ENCODE data around the gene GTPBP8. TPM values are rescaled to one million over a fixed set of nuclear protein-coding genes. Genes with fewer than 3 reads are reported as not detected.

The GTPBP8 gene
- total and polyA plus RNA-seq, 2 donors (not counting 3 experiments of a cell fraction or from before 2014, with no cell fraction given): 13.7 to 20.2 TPM

DNA sequence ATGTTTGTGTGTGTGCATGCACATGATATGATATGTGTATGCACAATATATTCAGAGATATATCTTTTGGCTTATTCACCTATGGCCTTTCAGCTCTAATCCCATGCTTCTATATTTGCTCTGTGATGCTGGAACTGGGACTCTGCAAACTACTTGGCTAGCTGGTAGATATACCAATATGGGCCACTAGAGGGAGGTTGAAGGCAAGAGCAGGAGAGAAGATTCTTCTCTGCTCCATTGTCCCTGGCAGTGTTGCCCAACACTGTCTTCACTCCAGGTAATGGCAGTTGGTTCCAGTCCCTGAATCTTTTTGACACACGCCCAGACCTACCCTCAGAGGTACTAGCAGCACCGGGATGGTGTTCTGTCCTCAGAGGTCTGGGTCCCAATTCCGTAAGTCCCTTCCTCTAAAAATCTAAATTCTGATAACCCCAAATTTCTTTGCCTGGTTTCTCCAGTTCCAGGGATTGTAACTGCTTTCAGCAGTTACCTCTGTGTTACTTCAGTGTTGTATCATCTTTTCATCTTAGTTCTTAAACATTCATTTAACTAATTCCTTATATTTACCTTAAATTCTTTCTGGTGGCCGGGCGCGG is 44.7 kb downstream of the GTPBP8 start:
- DNase-seq (ENCODE audit: low read depth, low spot score): peak; percentile 47

DNA sequence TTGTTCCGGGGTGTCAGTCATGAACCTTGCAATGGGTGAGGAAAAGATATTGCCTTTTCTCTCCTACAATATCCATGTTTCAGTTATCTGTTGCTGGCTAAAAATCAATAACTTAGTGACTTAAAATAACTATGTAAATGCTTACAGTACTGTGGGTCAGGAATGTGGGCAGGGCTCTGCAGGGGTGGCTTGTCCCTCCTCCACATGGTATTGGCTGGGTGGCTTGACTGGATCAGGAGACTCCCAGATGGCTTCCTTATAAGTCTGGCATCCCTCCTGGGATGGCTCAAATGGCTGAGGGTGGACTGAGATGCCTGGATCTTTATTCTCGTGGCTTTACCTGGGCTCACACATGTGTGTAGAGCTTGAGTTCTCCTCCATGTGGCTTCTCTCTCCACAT is 47.5 kb downstream of the GTPBP8 start:
- no peak for TF ChIP-seq MYC (IDR thresholded peaks at IDR 0.05; ENCODE audit: low read depth, low read length)
- TF ChIP-seq, protein P1, sequence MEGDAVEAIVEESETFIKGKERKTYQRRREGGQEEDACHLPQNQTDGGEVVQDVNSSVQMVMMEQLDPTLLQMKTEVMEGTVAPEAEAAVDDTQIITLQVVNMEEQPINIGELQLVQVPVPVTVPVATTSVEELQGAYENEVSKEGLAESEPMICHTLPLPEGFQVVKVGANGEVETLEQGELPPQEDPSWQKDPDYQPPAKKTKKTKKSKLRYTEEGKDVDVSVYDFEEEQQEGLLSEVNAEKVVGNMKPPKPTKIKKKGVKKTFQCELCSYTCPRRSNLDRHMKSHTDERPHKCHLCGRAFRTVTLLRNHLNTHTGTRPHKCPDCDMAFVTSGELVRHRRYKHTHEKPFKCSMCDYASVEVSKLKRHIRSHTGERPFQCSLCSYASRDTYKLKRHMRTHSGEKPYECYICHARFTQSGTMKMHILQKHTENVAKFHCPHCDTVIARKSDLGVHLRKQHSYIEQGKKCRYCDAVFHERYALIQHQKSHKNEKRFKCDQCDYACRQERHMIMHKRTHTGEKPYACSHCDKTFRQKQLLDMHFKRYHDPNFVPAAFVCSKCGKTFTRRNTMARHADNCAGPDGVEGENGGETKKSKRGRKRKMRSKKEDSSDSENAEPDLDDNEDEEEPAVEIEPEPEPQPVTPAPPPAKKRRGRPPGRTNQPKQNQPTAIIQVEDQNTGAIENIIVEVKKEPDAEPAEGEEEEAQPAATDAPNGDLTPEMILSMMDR (IDR thresholded peaks at IDR 0.05; ENCODE audit: extremely low read depth in 1 of 2, insufficient read depth in 1 of 2, low read depth in 1 of 2, low read length in 2 of 2): no peak
- TF ChIP-seq FOS (IDR thresholded peaks at IDR 0.05; ENCODE audit: borderline replicate concordance, insufficient read depth, low read length): no peak
- TF ChIP-seq, protein P2, sequence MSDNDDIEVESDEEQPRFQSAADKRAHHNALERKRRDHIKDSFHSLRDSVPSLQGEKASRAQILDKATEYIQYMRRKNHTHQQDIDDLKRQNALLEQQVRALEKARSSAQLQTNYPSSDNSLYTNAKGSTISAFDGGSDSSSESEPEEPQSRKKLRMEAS (IDR thresholded peaks at IDR 0.05; ENCODE audit: insufficient read depth, insufficient read length): no peak
- TF ChIP-seq GATA2 (IDR thresholded peaks at IDR 0.05; ENCODE audit: insufficient read depth, insufficient read length, low read depth, low read length): no peak
- no peak for TF ChIP-seq POLR2AphosphoS5 (IDR thresholded peaks at IDR 0.05; ENCODE audit: insufficient read depth, low read depth, low read length)
- no peak for TF ChIP-seq EZH2 (IDR thresholded peaks at IDR 0.05; ENCODE audit: borderline replicate concordance, low read depth, low read length, severe bottlenecking)
- H3K27me3 ChIP-seq (ENCODE audit: control insufficient read depth in 2 of 2, insufficient read depth in 2 of 2, low read length in 2 of 2): peaks cover 3 to 6% of the 10 kb centered on the region in 2 experiments
- H3K79me2 ChIP-seq (ENCODE audit: control insufficient read depth, insufficient read depth, low read length): no peaks in the 10 kb centered on the region
- no peaks in the 10 kb centered on the region for H3K4me1 ChIP-seq (ENCODE audit: control insufficient read depth, extremely low read depth, insufficient read depth, low read length)
- H2AFZ ChIP-seq (ENCODE audit: low read depth, low read length): no peak overlapping the region
- no TSS peak for BruUV-seq (replicated peaks)
- dilution Hi-C loops (cut with MboI; ENCODE audit: extremely low pct_ligation_motif_present, low sequenced_read_pairs): no loop called here
- no peak overlapping the region for H3K9ac ChIP-seq (replicated peaks; ENCODE audit: extremely low read depth, insufficient read depth, low read length)
- no peaks in the 10 kb centered on the region for H3K36me3 ChIP-seq (ENCODE audit: control insufficient read depth in 2 of 2, extremely low read depth in 1 of 2, insufficient read depth in 2 of 2, low read length in 2 of 2)
- H3K4me2 ChIP-seq (ENCODE audit: insufficient read depth, low read length): no peak overlapping the region
- POLR2A ChIA-PET: no interaction called here
- H3K27ac ChIP-seq (ENCODE audit: insufficient read depth, low read depth, low read length): no peak overlapping the region
- FAIRE-seq: no peak
- intact Hi-C loops (cut with micrococcal nuclease): loop anchor here (5.0 kb wide), 2 partner anchors 396 to 589 kb away; partner anchors contain the start of gene CCDC80
- no peaks in the 10 kb centered on the region for H3K9me3 ChIP-seq (replicated peaks; ENCODE audit: control insufficient read depth, insufficient read depth, low read length)
- no peak for DNase-seq (ENCODE audit: low read depth, low spot score)
- CTCF ChIA-PET: no interaction called here
- H3K9me1 ChIP-seq (replicated peaks; ENCODE audit: control insufficient read depth, extremely low read depth, insufficient read depth, low read length): no peaks in the 10 kb centered on the region
- H4K20me1 ChIP-seq (replicated peaks; ENCODE audit: control insufficient read depth, extremely low read depth, insufficient read depth, low read length): no peaks in the 10 kb centered on the region
- H3K4me3 ChIP-seq (replicated peaks in 1 of 3; ENCODE audit: insufficient read depth in 1 of 3, low read depth in 1 of 3, low read length in 3 of 3): no peak overlapping the region

More for the DNA sequence above, 44.7 kb downstream of the GTPBP8 start:
- Histone ChIP-seq H3K4me2 (ENCODE audit: insufficient read depth, low read length) (no peak overlapping the region), H4K20me1 (replicated peaks; ENCODE audit: control insufficient read depth, extremely low read depth, insufficient read depth, low read length) (no peaks in the 10 kb centered on the region), H3K9ac (replicated peaks; ENCODE audit: extremely low read depth, insufficient read depth, low read length) (no peak overlapping the region), H3K36me3 (ENCODE audit: control insufficient read depth in 2 of 2, extremely low read depth in 1 of 2, insufficient read depth in 2 of 2, low read length in 2 of 2) (no peaks in the 10 kb centered on the region), H3K4me1 (ENCODE audit: control insufficient read depth, extremely low read depth, insufficient read depth, low read length) (no peaks in the 10 kb centered on the region), H3K27me3 (ENCODE audit: control insufficient read depth in 2 of 2, insufficient read depth in 2 of 2, low read length in 2 of 2) (no peaks in the 10 kb centered on the region), H3K9me3 (replicated peaks; ENCODE audit: control insufficient read depth, insufficient read depth, low read length) (no peaks in the 10 kb centered on the region), H2AFZ (ENCODE audit: low read depth, low read length) (no peak overlapping the region), H3K79me2 (ENCODE audit: control insufficient read depth, insufficient read depth, low read length) (no peaks in the 10 kb centered on the region), H3K27ac (ENCODE audit: insufficient read depth, low read depth, low read length) (no peak overlapping the region), H3K4me3 (replicated peaks in 1 of 3; ENCODE audit: insufficient read depth in 1 of 3, low read depth in 1 of 3, low read length in 3 of 3) (no peak overlapping the region), H3K9me1 (replicated peaks; ENCODE audit: control insufficient read depth, extremely low read depth, insufficient read depth, low read length) (no peaks in the 10 kb centered on the region)
- BruUV-seq (replicated peaks): no TSS peak
- ChIA-PET CTCF (interaction anchor here (0.6 to 3.7 kb wide), 27 partner anchors 9 to 924 kb away, joined by 3 to 60 read pairs (median 3); partner anchors contain the start of gene SLC9C1), POLR2A (no interaction called here)
- no peak for TF ChIP-seq POLR2AphosphoS5 (IDR thresholded peaks at IDR 0.05; ENCODE audit: insufficient read depth, low read depth, low read length)
- no peak for TF ChIP-seq POLR2A (IDR thresholded peaks at IDR 0.05; ENCODE audit: low read depth, low read length)
- TF ChIP-seq, protein P1 (IDR thresholded peaks at IDR 0.05; ENCODE audit: extremely low read depth in 1 of 2, insufficient read depth in 1 of 2, low read depth in 1 of 2, low read length in 2 of 2): peak; percentile 73 to 83
- no peak for TF ChIP-seq EZH2 (IDR thresholded peaks at IDR 0.05; ENCODE audit: borderline replicate concordance, low read depth, low read length, severe bottlenecking)
- intact Hi-C loops (cut with micrococcal nuclease) (loop anchor here (5.0 kb wide), 2 partner anchors 393 to 592 kb away; partner anchors contain the start of gene CCDC80), dilution Hi-C loops (cut with MboI; ENCODE audit: extremely low pct_ligation_motif_present, low sequenced_read_pairs) (no loop called here)
- FAIRE-seq: peak; percentile 55

Measured in endothelial cell of umbilical vein (primary cell).